Measurements from ENCODE around the gene KPNB1.
A peak's percentile ranks its signal among the peaks of the same experiment; 100 is the strongest.

The KPNB1 gene

DNA sequence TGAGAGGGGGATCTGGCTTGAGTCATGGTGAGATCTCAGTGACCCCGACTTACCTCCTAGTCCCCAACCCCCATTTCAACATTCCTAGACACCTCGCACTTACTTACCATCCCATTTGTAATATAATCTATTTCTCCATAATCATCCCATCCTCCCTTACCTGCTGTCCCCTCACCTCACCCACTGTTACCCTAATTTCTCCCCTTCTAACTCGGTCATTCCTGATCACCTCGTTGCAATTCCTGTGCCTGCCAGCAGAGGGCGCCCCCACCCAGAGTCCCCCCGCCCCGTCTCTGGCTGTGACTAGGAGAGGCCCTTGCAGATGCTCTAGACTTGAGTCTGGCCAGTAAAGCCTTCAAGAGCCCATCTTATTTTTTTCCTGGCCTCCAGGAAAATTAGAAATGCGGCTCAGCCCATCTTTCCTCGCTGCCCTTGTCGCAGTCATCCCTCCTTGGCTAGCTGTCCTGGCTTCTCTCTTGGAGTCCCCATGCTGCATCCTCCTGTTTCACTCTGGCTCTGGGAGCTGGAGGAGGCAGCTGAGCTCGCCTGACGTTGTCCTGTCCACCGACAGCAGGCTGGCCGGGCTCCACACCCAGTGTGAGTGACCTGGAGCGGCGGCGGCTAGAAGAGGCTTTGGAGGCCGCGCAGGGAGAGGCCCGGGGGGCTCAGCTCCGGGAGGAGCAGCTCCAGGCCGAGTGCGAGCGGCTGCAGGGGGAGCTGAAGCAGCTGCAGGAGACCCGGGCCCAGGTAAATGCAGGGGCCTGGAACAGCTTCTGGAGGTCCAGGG lies 49.2 kb downstream of the KPNB1 start:
- DNase-seq, result peak; percentile 78

DNA sequence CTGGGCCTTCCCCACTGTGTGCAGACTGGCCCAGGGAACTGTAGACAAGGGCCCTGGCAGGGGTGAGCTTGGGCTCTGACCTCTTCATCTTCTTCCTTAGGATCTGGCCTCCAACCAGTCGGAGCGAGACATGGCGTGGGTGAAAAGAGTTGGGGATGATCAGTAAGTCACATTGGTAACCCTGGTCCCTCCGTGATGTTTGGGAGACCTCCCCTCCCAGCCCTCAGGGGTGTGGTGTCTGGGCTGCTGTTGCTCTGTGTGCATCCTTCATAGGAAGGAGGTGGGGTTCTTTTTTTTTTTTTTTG lies 49.8 kb downstream of the KPNB1 start:
- no peak for DNase-seq

DNA sequence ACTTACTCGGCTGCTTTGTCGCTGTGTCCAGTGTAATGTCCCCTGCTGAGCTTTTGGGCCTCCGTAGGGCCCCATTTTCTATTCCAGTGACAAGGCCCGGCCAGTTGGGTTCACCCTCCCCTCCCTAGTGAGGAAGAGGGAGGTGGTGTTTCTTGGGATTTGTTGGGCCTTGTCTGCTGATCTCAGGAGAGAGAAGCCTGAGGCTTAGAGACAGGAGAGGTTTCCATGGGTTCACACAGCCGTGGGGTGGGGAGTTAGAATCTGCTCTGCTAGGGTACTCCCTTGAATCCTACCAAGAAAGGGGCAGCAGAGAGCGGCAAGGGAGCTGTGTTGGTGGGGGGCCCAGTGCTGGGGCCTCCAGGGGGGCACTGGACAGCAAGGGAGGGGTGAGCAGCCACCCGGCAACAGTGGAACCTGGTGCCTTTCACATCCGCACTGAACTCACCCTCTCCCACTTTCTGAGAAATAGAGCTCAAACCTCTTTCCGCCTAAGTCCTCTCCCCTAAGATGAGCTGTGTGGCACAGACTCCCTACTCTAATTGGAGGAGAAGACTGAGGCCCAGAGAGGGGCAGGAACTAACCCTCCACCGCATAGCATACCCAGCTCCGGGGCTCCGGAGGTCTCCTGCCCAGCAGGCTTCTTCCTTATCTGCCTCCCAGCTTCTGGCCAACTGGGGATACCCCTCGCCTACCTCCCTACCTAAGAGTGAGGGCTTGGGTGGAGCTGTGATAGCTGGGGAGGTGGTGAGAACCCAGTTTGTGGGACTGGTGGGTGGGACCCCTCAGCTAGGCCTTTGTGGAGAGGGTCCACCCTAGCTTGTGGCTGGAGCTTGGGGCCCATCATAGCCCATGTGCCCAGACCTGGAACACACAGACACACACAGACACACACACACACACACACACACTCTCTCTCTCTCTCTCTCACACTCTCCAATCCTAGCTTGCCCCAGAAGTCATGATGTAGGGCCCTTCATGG lies 51.0 kb downstream of the KPNB1 start:
- no peak for DNase-seq

DNA sequence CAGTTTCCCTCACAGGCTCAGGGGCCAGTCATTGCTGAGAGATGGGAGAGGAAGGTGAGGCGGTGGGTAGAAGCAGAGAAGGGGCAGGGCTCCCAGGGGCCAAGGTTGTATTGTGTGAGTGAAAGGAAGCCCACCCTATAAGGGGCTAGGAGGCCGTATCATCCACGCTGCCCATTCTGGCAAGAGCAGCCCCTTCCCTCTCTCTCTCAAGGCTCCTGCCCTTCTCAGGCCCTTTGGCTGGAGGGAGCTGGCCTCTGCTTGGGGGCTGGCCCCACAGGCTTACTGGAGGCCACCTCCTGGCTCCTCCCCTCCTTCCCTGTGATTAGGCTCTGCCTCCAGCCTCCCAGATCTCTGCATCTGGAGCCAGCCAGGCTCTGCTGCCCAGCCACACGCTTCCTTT lies 51.9 kb downstream of the KPNB1 start:
- no peak for DNase-seq

DNA sequence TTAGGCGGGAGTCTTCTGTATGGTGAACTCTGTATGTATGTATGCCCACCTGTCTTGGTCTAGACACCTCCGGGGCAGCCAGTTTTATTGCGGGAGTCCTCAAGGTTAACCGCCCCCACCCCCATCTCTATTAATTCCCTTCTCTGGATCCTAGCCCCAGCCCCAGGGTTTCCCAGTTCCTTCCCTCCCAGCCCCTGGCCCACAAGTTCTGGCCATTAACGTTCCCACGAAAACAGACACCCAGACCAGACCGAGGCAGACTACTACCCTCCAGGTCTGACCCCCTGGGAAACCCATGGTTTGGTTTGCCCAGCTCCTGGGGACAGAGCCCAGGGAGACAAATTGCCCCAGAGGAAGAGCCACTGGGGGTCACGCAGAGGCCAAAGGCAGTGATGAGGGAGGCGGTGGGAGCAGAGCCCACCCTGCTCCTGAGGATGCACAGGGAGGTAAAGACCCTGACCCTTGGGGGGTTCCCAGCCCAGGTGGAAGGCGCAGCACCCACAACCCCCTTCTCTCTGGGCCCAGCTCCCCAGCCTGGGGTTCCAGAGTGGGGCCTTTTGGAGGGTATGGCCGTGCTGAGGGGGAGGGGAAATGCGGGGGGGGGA lies 52.8 kb downstream of the KPNB1 start:
- no peak for DNase-seq

DNA sequence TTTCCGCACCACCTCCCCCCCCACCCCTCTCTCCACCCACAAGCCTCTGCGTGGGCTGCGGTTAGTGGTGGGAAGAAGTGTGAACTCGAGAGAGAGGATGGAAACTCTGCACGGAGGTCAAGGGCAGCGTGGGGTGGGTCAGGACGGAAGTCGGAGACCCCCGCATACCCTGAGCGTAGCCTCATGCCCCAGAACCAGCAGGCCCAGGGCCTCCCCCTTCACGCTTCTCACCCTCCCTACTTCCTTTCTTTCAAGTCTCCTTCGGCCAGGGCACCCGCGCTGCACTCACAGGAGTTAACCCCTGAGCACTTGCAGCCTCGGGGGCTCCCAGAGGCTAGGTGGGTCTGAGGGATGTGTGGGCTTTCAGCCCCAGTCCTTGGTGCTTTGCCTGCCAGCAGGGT lies 53.5 kb downstream of the KPNB1 start:
- no peak for DNase-seq

DNA sequence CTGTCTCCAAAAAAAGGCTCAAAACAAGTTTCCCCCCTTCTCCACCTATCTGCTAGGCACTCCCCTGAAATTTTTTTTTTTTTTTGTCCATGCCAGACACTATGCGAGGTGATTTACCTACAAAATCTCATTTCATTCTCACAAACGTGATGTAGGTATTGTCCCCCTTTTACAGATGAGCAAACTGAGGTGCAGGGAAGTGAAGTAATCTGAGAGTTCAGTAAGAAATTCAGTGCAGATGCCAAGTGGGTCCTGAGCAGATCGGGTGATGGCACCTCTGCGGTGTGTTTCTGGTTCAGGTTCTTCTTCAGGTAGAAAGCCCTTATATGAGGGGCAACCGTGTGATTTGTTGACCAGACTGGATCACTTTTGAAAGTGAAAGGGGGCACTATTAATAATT lies 54.0 kb downstream of the KPNB1 start:
- DNase-seq, result no peak

DNA sequence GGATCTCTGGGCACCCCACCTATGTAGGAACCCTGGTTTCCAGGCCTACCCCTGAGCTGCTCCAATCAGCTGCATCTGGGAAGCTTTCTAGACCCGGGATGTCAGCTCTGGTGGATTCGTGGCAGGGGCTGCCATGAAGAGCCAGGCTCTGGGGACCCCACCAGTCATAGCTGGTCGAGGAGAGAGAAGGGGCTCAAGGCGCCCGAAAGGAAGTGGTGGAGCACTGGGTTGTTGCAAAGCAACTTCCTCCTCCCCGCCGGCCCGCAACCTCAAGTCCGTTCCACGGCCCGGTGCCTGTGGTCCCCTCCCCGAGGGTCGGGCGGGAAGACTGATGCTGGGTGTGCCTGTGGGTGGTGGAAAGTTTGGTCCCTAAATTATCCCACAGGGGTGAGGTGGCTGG lies 54.4 kb downstream of the KPNB1 start:
- no peak for DNase-seq

DNA sequence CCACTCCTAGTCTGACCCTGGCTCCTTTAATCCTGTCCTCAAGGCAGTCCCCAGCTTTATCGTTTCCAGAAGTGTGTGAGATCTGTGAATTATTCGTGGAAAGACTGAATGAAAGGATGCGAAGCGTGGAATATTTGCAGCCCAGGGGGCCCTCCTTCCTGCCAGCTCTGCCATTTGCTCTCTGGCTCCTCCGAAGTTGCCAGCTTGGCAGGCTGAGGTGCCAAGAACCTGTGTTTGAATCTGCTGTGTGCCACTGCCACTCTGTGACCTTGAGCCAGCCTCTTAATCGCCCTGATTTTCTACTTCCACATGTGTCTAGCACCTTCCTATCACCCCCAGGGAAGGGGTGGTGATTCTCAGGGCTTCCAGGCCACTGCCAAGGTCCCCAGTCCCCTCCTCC lies 55.0 kb downstream of the KPNB1 start:
- DNase-seq, result no peak

DNA sequence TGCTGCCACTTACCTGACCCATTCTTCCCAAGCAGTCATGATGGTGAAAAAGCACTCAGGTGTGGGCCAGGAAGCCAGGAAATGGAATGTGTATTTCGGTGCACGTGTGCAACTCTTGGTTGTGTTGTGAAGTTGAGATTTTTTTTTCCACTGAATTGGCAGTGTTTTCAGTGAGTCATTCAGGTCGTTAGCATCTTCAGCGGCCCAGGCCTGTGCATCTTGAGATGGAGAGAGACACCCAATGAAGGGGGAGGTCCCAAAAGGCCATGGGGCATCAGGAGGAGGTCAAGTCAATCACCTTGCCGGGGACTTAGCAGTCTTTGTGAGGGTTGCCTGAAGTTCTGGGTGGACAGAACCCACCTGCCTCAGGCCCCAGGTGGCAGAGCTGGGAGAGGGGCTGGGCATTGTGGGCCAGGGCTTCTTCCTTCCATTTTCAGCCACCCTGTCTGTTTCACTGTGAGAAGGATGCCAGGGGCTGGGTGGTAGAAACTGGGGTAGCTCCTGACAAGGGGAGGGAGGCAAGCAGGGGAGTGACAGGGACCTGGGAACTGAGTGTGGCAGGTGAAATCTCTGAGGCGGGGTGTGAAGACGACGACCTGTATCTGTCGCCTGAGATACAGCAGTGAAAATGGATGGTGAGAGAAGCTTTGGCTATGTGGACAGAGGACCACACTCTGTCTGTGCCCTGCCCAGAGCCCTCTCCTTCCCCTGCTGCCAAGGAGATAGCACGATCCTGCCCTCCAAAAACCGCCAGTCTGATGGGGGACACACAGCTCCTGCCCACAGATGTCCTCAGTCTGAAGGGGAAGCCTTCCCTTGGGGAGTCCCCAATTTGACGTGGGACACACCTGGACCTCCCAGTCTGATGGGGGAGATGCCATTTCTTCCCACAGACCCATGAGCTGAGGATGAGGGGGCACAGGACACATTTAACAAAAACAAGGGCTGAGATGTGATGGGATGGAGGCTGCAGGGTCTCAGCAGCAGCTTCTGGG lies 56.1 kb downstream of the KPNB1 start:
- no peak for DNase-seq

DNA sequence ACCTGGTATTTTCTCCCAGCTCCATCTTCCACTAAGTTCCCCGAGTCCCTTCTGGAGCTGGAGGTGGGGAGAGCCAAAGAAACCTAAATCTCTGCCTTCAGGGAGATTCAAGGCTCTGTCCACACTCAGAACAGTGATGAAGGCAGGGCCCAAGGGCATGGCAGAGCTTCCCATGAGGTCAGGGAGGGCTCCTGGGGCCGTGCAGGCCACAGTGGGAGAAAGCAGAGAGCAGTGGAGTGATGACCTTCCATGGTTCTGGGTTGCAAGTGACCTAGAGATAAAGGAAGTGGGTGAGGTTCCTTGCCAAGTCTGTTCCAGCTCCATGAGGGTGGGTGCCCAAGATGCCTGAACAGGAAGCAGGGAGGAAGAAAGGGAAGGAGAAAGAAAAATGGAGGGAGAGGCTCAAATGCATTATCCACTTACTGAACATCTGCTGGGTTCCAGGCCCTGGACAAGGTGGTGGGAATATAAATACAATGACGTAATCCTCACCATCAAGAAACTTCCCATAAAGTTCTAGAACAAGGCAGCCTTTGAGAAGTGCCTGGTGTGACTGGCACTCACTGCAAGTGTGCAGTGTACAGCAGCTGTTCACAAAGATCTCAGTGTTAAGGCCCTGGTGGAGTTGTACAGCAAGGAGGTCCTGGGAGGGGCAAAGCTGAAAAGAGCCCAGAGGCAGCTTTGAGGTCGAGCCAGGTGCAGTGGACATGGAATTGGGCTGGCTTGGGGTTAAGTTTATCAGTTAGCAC lies 57.5 kb downstream of the KPNB1 start:
- DNase-seq, result peak; percentile 66

DNA sequence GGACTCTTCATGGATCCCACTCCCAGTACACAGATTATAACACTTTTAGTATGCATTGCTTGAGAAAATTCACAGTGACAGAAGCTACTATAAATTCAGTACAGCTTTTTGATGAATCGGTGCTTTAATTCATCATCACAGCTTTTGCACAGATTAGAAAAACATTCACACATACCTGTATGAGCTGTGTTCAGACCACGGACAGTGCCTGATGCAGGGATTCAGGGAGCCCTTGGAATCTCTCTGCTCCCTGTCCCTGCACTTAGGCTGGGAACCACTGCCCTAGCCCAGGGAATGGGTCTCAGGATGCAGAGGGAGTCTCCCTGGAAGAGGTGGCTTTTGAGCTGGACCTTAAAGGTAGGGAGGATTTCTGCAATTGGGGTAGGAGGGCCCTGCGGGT lies 58.2 kb downstream of the KPNB1 start:
- no peak for DNase-seq

DNA sequence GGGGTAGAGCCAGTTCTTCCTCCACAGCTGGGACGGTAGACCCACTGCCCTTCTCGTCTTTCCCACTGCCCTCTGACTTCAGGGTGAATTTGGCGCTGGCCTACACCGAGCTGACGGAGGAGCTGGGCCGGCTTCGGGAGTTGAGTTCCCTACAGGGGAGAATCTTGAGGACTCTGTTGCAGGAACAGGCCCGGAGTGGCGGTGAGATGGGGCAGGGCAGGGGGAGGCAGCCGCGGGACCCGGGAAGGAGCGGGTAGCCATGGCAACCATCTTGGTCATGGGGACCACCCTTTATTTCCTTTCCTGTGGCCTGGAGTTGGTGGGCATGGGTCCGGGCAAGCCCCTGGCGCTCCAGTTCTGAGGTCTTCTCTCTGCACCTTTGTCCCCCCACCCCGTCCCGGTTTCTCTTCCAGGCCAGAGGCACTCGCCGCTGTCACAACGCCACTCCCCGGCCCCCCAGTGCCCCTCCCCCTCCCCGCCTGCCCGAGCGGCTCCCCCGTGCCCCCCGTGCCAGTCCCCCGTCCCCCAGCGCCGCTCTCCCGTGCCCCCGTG lies 58.7 kb downstream of the KPNB1 start:
- no peak for DNase-seq

DNA sequence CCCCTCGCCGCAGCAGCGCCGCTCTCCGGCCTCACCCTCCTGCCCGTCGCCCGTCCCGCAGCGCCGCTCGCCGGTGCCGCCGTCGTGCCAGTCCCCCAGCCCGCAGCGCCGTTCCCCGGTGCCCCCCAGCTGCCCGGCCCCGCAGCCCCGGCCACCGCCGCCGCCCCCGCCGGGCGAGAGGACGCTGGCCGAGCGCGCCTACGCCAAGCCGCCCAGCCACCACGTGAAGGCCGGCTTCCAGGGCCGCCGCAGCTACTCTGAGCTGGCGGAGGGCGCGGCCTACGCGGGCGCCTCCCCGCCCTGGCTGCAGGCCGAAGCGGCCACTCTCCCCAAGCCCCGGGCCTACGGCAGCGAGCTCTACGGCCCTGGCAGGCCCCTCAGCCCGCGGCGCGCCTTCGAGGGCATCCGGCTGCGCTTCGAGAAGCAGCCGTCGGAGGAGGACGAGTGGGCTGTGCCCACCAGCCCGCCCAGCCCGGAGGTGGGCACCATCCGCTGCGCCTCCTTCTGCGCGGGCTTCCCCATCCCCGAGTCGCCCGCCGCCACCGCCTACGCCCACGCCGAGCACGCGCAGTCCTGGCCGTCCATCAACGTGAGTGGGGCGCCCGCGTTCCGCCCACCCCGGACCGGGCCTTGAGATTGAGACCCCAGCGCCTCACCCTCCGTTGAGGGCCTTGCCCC lies 59.3 kb downstream of the KPNB1 start:
- peak; percentile 67 for DNase-seq

DNA sequence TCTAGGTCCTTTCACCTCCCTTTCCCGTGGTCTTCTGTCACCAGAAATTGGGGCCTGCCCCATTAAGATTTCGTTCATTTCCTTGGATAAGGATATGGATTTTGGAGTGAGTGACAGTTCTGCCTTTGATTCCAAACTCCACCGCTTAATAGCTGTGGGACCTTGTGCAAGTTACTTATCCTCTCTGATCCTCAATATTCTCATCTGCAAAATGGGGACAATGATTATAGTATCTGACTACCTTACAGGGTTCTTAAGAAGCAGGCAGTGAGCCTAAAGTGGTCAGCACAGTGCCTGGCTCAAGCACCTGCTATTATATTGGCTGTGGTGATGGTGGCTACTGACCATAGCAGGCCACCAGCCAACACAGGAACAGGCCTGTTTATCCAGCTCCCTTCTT lies 59.9 kb downstream of the KPNB1 start:
- DNase-seq, result no peak

DNA sequence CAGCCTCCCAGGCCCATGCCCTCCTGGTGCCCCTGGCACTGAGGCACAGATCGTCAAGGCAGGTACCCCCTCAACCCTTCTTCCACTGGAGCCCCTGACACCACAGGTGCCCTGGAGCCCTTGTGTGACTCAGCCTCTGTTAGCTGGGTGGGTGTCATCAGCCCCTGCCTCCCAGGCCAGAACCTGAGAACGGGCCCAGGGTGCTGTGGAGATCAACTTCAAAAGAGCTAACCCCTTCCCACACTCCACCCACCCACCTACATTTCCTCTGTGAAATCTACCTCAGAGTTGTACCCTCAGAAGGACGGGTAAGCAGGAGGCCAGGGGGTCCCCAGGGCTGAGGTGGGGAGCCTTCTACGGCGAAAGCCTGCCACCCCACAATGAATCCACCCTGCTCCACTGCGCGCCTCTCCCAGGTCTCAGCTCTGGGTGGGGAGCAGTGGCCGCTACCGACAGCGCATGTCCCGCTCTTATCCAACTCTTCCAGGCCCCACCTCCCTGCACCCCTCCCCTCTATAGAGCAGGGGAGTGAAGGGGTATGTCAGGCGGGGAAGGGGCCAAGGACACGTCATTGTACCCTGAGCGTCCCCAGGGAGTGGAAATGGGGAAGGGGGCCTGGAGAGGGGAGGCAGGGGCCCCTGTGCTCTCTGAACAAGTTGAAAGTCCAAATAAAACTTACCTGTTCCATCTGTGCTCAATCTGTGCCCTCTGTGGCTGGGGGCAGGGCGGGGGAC lies 61.8 kb downstream of the KPNB1 start:
- DNase-seq, result no peak

DNA sequence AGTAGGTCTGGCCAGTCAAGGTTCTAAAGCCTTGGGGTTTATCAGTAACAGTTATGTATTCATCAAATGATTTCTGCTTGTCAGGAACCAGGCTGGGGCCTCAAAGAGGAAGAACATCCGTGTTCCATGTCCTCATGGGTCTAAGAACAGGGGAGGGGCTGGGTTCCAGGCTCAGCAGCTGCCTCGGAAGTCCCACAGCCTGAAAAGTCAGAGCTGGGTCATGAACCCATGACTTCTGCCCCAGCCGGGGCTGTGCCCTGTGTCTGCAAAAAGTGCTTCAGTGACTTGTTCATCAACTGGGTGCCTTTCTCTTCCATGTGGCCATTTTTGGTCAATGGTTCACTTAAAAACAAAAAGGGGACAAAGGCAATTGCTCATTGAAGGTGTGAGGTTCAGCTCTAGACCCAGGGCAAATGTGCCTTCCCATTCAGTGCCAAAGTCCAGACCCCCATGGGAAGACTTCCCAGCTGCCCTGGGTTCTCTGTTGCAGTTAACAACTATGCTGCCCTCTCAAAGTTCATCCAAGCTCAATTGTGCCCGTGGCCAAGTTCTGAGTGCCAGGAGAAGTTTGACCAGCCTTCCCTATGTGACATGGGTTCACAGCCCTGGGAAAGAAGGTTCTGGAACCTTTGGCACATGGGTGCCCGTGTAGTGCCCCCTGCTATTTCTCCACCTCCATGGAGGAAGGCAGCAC lies 62.8 kb downstream of the KPNB1 start:
- DNase-seq, result no peak

DNA sequence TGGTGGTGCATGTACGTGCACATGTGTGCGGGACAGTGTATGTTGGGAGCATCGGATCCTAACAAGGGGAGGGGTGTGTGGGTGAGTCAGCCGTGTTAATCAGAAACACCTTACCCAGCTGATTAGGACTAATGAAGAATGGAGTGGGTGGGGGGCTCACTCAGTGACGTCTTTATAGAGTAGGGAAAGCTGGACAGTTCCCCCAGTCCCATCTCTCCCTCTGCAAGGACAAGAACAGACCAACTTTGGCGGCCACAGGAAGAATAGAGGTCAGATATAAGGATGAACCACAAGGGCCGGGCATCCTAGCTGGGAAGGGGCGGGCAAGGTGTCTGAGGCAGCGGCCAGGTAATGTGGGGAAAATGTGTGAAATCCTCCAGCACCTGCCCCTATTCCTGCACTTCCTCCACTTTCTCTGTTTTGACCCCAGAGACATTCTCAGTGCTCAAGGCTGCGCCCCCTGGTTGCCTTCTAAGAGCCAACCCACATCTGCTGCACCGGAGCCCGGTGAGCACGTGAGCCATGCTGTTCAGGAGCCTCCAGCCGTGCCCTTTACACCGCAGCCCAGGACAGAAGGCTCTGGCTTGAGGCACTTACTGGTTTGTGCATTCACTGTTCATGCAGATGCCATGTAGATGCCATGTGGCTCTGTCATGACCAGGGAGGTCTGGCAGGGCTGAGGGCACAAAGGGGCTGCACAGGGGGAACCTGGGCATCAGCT lies 64.4 kb downstream of the KPNB1 start:
- DNase-seq, result no peak

Measured in femur (tissue), 1 donor.